NOMO-1 treated with DMSO at 0.1 percent for 48 hours (cell line): ENCODE data around the gene PPIP5K2.
"Not testable (repeated sequence)": the region's sequence is repeated elsewhere in the genome, so short reads cannot be mapped to it uniquely, and the experiment has no call there.

Experiments used
- DNase-seq: peaks from one replicate; lab custom pipeline; 2025; ENCODE audit not compliant: unreplicated experiment; lab: John Stamatoyannopoulos, UW

Gene PPIP5K2

DNA sequence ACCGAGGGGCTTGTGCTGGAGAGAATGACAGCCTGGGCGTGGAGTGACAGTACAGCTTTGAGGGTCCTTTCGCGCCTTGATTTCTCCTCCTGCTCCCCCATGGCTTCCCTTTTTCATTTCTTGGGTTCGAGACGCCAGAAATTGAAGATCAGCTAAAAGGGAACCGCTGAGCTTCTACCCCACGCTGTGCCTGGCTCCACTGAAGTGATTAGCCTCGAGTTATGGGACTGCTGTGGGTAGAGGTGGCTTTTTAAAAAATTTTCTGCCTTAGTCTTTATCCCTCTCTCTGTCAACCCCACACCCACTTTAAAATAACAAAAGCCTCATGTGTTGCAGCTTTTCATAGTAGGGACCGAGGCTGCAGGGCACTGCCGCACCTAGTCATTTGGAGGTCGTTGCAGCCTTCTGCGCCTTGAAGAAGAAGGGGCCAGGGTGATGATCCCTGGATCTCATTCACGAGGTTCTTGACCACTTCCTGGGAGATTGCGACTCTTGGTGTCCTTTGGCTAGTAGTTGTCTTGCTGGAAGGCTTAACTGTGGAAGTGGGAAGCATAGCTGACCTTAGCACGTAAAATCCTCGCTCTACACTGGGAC lies 603 bp downstream of the PPIP5K2 start:
- DNase-seq, result no peak

DNA sequence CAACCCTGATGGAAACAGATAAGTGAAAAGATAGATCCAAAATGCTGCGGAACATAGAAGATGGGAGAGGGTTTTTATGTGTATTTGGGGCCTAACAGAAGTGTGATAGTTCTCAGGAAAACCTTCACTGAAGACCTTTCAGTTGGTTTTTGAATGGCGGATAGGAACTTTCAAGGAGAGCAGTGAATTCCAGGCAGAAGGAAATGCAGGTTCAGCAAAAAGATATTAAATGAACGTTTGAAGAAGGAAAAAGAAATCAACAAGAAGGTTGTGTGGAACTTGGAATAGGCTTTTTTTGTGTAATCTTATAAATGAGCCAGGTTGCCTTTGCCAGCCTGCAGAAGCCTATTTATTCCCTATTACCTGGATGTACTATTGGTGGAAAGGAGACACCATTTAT lies 2.1 kb downstream of the PPIP5K2 start:
- DNase-seq, result no peak

DNA sequence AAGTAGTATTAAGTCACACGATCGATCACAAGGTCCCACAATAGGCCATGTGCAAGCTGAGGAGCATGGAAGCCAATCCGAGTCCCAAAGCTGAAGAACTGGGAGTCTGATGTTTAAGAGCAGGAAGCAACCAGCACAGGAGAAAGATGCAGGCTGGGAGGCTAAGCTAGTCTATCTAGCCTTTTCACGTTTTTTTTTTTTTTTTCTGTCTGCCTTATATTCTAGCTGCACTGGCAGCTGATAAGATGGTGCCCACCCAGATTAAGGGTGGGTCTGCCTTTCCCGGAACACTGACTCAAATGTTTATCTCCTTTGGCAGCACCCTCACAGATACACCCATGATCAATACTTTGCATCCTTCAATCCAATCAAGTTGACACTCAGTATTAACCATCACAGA lies 6.5 kb downstream of the PPIP5K2 start:
- no peak for DNase-seq

DNA sequence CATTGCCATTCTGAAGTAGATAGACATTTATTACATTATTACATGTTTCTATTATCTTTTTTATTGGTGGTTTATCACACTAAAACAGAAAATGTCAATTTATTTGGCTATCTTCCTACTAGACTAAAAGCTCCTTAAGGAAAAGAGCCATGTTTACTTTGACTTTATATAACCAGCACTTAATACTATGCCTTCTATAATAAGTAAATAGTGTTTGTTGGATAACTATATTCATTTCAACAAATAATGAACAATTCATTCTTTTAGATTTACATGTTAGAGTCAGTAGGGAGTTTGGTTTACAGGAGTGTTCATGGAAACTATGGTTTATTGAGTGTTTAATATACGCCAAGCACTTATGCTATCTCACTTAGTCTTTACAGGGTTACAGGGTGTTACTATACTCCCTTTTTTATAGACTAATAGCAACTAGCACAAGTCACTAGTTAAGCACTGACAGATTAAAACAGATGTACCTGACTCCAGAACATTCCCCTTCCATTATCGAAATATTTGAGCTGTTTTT lies 7.3 kb downstream of the PPIP5K2 start:
- no peak for DNase-seq

- DNase-seq, result no peak
Measured at GRCh38 chr5:103128202-103128601, 8.1 kb downstream of the PPIP5K2 start.

DNA sequence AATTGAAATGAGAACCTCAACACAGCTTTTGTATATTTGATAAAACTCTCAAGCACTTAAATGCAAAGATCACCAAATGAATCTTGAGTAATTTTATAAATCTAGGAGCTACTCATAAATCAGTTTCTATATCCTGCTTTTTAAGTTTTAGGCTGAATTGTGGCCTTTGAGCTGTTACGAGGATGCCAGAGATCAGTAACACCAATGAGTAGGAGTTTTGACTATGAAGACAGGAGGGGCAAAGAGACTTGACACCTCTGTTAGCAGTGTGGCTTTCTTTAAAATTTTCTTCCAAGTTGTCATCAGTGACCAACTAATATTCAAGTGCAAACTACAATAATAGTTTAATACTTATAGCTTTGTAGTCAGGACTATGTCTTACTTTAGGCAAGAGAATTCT lies 12.6 kb downstream of the PPIP5K2 start:
- no peak for DNase-seq

- DNase-seq, result no peak
Measured at GRCh38 chr5:103133231-103133630, 13.1 kb downstream of the PPIP5K2 start.

- DNase-seq, result no peak
Measured at GRCh38 chr5:103135461-103135860, 15.4 kb downstream of the PPIP5K2 start.

DNA sequence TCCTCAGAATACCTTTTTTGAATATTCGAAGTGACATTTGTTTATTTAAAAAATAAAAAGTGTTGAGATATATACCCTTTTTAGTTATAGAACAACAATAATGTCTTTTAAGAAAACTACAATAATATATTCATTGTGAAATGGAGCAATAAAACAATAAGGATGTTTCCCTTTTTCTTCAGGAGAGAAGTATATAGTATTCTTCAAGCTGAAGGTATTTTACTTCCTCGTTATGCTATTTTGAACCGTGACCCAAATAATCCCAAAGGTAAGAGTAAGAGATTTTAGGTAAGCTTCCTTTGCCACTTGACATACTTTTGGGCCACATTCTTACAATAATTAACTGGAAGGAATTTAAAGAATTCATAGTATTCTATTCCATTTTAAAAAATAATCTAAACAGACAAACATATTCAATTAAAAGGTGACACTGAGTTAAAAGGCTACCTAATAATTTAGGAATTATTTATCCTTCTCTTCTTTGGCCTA lies 18.1 kb downstream of the PPIP5K2 start:
- DNase-seq, result no peak

DNA sequence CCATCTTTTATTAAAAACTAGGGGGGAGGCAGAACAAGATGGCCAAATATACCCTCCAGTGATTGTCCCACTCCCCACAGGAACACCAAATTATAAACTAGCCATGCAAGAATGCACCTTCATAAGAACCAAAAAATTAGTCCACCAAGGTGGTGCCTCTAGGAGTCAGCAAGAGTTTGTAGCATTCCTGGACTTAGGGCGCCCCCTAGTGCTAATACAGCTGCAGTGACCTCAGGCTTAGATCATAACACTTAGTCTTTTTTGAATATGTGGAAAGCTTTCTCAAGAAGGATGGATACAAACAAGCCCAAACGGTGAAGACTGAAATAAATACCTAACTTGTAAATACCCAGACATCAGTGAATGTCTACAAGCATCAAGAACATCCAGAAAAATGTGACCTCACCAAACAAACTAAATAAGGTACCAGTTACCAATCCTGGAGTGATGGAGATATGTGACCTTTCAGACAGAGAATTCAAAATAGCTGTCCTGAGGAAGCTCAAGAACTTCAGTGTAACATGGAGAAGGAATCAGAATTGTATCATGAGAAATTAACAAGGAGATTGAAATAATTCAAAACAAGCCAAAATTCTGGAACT lies 19.3 kb downstream of the PPIP5K2 start:
- DNase-seq, result peak; percentile 72

- not testable (repeated sequence) for DNase-seq
Measured at GRCh38 chr5:103142132-103142531, 22.0 kb downstream of the PPIP5K2 start.

DNA sequence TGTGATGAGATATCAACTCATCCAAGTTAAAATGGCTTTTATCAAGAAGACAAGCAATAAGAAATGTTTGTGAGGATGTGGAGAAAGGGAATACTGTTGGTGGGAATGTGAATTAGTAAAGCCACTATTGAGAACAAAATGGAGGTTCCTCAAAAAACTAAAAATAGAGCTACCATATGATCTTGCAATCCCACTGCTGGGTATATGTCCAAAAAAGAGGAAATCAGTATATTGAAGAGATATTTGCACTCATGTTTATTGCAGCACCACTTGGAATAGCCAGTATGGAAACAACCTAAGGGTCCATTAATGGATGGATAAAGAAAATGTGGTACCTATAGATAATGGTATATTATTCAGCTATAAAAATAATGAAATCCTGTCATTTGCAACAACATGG lies 25.1 kb downstream of the PPIP5K2 start:
- DNase-seq, result peak; percentile 43

- no peak for DNase-seq
Measured at GRCh38 chr5:103148213-103148612, 28.1 kb downstream of the PPIP5K2 start.

DNA sequence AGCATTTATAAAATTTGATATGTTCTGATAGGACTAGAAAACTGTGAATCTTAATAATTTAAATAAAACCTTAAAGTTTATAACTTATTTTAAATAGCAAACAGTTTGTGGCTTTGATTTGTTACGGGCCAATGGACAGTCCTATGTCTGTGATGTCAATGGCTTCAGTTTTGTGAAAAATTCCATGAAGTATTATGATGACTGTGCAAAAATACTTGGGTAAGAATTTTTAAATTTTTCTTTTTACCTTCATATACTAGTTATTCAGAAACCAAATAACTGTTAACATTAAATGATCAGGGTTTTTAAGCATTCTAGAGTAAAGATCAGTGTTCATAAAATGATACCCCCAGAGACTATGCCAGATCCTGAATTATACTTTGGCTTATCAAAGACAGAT lies 31.1 kb downstream of the PPIP5K2 start:
- DNase-seq, result no peak

DNA sequence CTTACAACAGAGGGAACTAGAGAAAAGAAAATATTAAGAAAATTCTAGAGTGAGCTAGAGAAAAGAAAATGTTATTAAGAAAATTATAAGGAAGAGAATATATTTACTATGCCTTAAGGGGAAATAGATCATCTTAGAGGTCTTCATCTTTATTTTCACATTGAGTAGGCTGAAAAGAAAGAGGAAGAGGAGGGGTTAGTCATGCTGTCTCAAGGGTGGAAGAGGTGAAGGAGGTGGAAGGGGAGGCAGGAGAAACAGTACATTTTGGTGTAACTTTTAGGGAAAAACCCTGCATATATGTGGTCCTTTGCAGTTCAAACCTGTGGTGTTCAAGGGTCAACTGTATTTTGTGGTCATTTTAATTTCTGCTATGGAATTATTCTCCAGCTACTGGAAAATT lies 46.6 kb downstream of the PPIP5K2 start:
- DNase-seq, result peak; percentile 46

DNA sequence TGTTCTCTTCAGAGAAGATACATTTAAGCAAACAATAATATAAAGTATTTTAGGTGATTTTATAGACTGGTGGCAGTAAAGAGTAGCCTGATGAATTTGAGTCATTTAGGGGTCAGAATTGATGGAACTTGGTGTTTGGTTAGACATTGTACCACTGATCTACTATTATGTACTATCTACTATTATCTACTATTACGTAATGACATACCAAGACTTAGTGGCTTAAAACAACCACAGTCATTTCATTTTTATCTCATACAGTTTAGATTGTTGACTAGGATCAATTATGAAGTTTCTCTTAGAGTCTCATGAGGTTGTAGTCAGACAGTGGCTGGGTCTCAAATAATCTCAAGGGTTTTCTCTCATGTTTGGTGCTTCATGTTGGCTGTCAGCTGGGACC lies 54.0 kb downstream of the PPIP5K2 start:
- DNase-seq, result no peak

DNA sequence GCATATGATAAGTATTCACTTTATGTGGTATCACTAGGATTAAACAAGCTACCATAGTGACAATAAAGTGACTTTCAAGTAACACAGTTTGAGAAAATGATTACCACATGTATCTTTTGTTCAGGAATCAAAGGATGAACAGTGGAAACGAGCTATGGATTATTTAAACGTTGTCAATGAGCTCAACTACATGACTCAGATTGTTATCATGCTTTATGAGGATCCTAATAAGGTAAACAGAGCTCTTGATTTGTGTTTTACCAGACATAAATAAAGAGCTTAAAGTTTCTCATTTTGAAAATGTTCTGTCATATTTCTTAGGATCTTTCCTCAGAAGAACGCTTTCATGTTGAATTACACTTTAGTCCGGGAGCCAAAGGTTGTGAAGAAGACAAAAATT lies 57.4 kb downstream of the PPIP5K2 start:
- no peak for DNase-seq

GRCh38 chr5:103178167-103178566 lies 58.1 kb downstream of the PPIP5K2 start:
- no peak for DNase-seq

GRCh38 chr5:103186152-103186551 lies 66.1 kb downstream of the PPIP5K2 start:
- DNase-seq, result no peak

DNA sequence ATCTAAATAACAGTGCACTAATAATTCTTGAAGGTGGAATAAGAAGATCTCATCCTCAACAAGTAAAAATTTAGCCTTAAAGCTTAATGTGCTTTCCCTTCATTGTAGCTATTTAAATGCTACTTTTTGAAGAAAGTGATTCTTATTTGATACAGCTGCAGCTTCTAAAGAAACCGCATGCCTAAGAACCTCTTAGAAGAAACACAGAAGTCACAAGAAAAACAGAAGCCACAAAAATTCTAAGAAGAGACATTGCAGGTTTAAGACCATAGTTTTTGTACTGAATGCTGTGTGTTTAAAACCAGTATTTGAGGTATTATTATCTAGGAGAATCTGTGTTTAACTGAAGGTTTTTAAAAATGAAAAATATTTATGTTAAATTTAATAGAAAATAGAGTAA lies 68.3 kb downstream of the PPIP5K2 start:
- DNase-seq, result no peak

- no peak for DNase-seq
Measured at GRCh38 chr5:103203226-103203625, 83.1 kb downstream of the PPIP5K2 start.

DNA sequence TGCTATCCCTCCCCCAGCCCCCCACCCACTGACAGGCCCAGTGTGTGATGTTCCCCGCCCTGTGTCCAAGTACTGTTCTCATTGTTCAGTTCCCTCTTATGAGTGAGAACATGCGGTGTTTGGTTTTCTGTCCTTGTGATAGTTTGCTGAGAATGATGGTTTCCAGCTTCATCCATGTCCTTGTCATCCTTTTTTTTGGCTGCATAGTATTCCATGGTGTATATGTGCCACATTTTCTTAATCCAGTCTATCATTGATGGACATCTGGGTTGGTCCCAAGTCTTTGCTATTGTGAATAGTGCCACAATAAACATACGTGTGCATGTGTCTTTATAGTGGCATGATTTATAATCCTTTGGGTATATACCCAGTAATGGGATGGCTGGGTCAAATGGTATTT lies 84.9 kb downstream of the PPIP5K2 start:
- not testable (repeated sequence) for DNase-seq
